HK-2 (cell line): ENCODE results near the gene ADGRL3.
"Not testable (repeated sequence)": the region's sequence is repeated elsewhere in the genome, so short reads cannot be mapped to it uniquely, and the experiment has no call there.

ENCODE experiments used
- DNase-seq: peaks from one replicate; pipeline ENCODE4 v3.0.0-alpha.2; 2018; ENCODE audit not compliant: unreplicated experiment

Gene ADGRL3

GRCh38 chr4:61756937-61757336 lies 556.8 kb downstream of the ADGRL3 start:
- not testable (repeated sequence) for DNase-seq

GRCh38 chr4:61757983-61758382 lies 557.9 kb downstream of the ADGRL3 start:
- not testable (repeated sequence) for DNase-seq

GRCh38 chr4:61758596-61758995 lies 558.5 kb downstream of the ADGRL3 start:
- not testable (repeated sequence) for DNase-seq

- DNase-seq = not testable (repeated sequence)
Measured at GRCh38 chr4:61759245-61759644, 559.1 kb downstream of the ADGRL3 start.

- DNase-seq = not testable (repeated sequence)
Measured at GRCh38 chr4:61759885-61760284, 559.8 kb downstream of the ADGRL3 start.

GRCh38 chr4:61760820-61761219 lies 560.7 kb downstream of the ADGRL3 start:
- DNase-seq = no peak

GRCh38 chr4:61762722-61763627 lies 562.8 kb downstream of the ADGRL3 start:
- no peak for DNase-seq

GRCh38 chr4:61763682-61764081 lies 563.6 kb downstream of the ADGRL3 start:
- DNase-seq = no peak

- DNase-seq = not testable (repeated sequence)
Measured at GRCh38 chr4:61764090-61764489, 564.0 kb downstream of the ADGRL3 start.

- DNase-seq = not testable (repeated sequence)
Measured at GRCh38 chr4:61769444-61770167, 569.5 kb downstream of the ADGRL3 start.

- no peak for DNase-seq
Measured at GRCh38 chr4:61770456-61770855, 570.3 kb downstream of the ADGRL3 start.

- DNase-seq = no peak
Measured at GRCh38 chr4:61771056-61771455, 570.9 kb downstream of the ADGRL3 start.

GRCh38 chr4:61772126-61772525 lies 572.0 kb downstream of the ADGRL3 start:
- DNase-seq = peak; percentile 27

GRCh38 chr4:61773655-61774245 lies 573.6 kb downstream of the ADGRL3 start:
- DNase-seq = no peak

GRCh38 chr4:61782133-61782532 lies 582.0 kb downstream of the ADGRL3 start:
- no peak for DNase-seq

- no peak for DNase-seq
Measured at GRCh38 chr4:61783050-61783449, 582.9 kb downstream of the ADGRL3 start.

- no peak for DNase-seq
Measured at GRCh38 chr4:61785761-61786160, 585.6 kb downstream of the ADGRL3 start.

- no peak for DNase-seq
Measured at GRCh38 chr4:61786211-61786610, 586.1 kb downstream of the ADGRL3 start.

- no peak for DNase-seq
Measured at GRCh38 chr4:61795998-61796397, 595.9 kb downstream of the ADGRL3 start.

- no peak for DNase-seq
Measured at GRCh38 chr4:61799794-61800193, 599.7 kb downstream of the ADGRL3 start.

GRCh38 chr4:61805227-61805626 lies 605.1 kb downstream of the ADGRL3 start:
- no peak for DNase-seq

GRCh38 chr4:61805979-61806378 lies 605.9 kb downstream of the ADGRL3 start:
- DNase-seq = no peak
